ENCODE results near the gene MBD4. TPM values are rescaled to one million over a fixed set of nuclear protein-coding genes. Genes with fewer than 3 reads are reported as not detected.
"Not testable (repeated sequence)": the region's sequence is repeated elsewhere in the genome, so short reads cannot be mapped to it uniquely, and the experiment has no call there.

MBD4 gene
- total and polyA plus RNA-seq, 3 donors from 2014 or later: 26.0 to 30.3 (median 27.6) TPM

DNA sequence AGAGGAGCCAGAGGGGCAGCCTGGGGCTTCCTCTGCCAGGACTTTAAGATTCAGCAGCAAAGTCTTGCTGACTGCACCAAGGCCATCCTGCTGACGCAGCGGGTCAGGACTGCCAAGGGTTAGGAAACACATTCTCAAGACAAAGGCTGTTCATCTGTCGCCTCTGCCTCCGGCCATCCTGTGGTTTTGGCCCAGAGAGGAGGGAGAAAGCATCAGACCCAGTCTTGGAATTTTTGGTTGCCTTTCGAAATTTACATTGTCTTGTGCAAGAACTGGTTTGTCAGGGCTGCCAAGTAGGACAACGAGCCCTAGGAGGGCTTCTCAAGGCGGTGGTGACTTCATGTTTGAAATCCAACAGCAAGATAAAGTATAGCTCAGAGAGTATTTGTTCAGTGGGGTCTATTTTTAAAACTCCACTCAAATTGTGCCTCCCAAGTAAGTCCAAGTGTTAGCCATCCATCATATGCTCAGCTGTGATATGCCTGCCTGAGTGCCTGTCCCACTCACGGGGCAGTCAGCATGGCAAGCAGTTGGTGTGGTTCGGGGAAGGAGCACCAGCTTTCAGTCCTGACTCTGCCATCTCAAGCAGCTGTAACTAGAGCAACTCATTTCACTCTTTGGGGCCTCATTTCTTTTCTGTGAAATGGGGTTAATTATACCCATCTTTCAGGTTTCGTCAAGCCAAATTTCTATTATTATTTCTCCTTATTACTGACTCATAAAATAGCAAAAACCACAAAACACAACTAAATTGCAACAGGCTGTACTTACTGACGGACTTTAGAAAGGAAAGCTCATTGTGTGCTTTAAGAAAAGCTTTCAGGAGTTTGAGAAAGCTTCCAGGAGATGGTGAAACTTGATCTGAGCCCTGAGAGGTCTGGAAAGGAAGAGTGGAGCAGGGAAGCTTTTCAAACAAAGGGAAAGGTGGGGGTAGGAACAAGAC, 46.2 kb upstream of the MBD4 start:
- peaks cover 19% of the 10 kb centered on the region for H3K4me1 ChIP-seq
- H3K27ac ChIP-seq: peak overlapping the region in 1 of 2 donors; percentile 66
- no peaks in the 10 kb centered on the region for H3K27me3 ChIP-seq
- no peaks in the 10 kb centered on the region for H3K9me3 ChIP-seq
- H3K36me3 ChIP-seq (ENCODE audit: low read depth, missing control alignments): no peaks in the 10 kb centered on the region
- H3K4me3 ChIP-seq: no peak overlapping the region
- 62 to 63% methylated on average over 11 of the region's 11 CpGs for WGBS, 2 donors
- TF ChIP-seq POLR2A (IDR thresholded peaks at IDR 0.05): no peak
- TF ChIP-seq, protein P1, sequence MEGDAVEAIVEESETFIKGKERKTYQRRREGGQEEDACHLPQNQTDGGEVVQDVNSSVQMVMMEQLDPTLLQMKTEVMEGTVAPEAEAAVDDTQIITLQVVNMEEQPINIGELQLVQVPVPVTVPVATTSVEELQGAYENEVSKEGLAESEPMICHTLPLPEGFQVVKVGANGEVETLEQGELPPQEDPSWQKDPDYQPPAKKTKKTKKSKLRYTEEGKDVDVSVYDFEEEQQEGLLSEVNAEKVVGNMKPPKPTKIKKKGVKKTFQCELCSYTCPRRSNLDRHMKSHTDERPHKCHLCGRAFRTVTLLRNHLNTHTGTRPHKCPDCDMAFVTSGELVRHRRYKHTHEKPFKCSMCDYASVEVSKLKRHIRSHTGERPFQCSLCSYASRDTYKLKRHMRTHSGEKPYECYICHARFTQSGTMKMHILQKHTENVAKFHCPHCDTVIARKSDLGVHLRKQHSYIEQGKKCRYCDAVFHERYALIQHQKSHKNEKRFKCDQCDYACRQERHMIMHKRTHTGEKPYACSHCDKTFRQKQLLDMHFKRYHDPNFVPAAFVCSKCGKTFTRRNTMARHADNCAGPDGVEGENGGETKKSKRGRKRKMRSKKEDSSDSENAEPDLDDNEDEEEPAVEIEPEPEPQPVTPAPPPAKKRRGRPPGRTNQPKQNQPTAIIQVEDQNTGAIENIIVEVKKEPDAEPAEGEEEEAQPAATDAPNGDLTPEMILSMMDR (IDR thresholded peaks at IDR 0.05): no peak
- DNase-seq: peak; percentile 72
- intact Hi-C loops (cut with DNase I; ENCODE audit: low total_unique reads): loop anchor here (10.0 kb wide), 1 partner anchor 339 kb away; no protein-coding TSS in a partner anchor

DNA sequence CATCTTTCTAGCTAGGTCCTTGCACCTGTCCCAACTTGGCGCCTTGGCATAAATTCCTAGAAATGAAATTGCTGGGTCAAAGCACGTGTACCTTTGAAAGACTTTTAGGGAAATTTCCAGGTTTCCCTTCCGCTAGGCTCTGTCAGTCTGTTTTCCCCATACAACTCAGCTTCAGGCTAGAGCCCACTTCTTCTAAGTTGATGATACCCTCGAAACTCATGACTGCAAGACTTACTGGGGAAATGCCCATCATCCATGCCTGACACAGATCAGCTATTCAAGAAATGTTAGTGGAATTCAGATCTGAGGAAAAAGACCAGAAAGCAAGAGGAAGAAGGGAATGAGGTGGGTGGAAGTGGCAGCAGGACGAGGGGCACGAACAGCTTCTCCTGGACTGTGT, 45.4 kb upstream of the MBD4 start:
- not testable (repeated sequence) for H3K4me3 ChIP-seq; H3K36me3 ChIP-seq (ENCODE audit: low read depth, missing control alignments); DNase-seq; H3K9me3 ChIP-seq; H3K27me3 ChIP-seq
- Histone ChIP-seq H3K27ac (peak overlapping the region in 1 of 2 donors; percentile 43), H3K4me1 (peaks cover 17% of the 10 kb centered on the region)
- intact Hi-C loops (cut with DNase I; ENCODE audit: low total_unique reads): loop anchor here (10.0 kb wide), 1 partner anchor 340 kb away; no protein-coding TSS in a partner anchor
- 91 to 93% methylated on average over 6 of the region's 6 CpGs for WGBS, 2 donors

DNA sequence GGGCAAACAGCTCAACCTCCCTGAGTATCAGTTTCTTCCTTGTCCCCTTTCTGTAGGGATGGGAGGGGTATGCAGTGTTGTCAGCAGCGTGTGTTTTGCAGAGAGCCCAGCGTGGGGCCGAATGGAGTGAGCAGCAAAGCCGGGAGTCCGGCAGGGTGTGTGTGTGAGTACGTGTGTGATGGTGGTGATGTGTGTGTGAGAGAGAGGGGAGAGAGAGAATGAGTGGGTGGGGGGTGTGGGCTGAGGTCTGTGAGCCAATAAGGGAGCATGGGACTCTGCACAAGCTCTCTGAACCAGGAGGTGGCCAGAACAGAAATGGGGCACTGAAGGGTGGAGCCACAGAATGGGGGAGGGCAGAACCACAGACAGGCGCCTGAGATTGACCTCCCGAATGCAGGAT, 44.1 kb upstream of the MBD4 start:
- H3K36me3 ChIP-seq (ENCODE audit: low read depth, missing control alignments): no peaks in the 10 kb centered on the region
- intact Hi-C loops (cut with DNase I; ENCODE audit: low total_unique reads): loop anchor here (10.0 kb wide), 1 partner anchor 341 kb away; no protein-coding TSS in a partner anchor
- WGBS, 2 donors: 88 to 94% methylated on average over 8 of the region's 8 CpGs
- H3K4me3 ChIP-seq: no peak overlapping the region
- TF ChIP-seq POLR2A (IDR thresholded peaks at IDR 0.05): no peak
- TF ChIP-seq, protein P1 (IDR thresholded peaks at IDR 0.05): no peak
- H3K4me1 ChIP-seq: peaks cover 17% of the 10 kb centered on the region
- no peak overlapping the region for H3K27ac ChIP-seq
- H3K27me3 ChIP-seq: no peaks in the 10 kb centered on the region
- DNase-seq: no peak
- H3K9me3 ChIP-seq: no peaks in the 10 kb centered on the region

DNA sequence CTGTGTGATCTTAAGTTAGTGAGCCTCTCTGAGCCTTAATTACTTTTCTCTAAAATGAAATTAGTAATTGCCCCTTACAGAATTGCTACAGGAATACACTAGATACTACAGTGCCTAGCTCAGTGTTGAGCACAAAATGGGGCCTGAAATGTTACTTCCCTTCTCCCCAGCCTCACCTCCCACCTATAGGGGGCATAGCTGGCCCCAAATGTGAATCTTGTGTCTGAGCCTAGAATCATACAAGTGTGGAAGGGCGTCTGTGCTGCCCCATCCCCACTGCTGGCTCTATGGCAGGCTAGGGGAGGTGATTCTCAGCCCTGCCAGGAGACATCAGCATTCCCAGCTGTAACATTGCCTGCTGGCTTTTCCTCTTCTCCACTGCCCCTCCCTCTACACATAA, 43.0 kb upstream of the MBD4 start:
- no peak overlapping the region for H3K4me3 ChIP-seq
- H3K27me3 ChIP-seq: no peaks in the 10 kb centered on the region
- DNase-seq: no peak
- 70 to 89% methylated on average over 1 of the region's 1 CpG for WGBS, 2 donors
- no peaks in the 10 kb centered on the region for H3K9me3 ChIP-seq
- H3K4me1 ChIP-seq: peaks cover 17% of the 10 kb centered on the region
- TF ChIP-seq, protein P1 (IDR thresholded peaks at IDR 0.05): no peak
- no peak for TF ChIP-seq POLR2A (IDR thresholded peaks at IDR 0.05)
- H3K27ac ChIP-seq: no peak overlapping the region
- intact Hi-C loops (cut with DNase I; ENCODE audit: low total_unique reads): loop anchor here (10.0 kb wide), 1 partner anchor 342 kb away; no protein-coding TSS in a partner anchor
- no peaks in the 10 kb centered on the region for H3K36me3 ChIP-seq (ENCODE audit: low read depth, missing control alignments)

DNA sequence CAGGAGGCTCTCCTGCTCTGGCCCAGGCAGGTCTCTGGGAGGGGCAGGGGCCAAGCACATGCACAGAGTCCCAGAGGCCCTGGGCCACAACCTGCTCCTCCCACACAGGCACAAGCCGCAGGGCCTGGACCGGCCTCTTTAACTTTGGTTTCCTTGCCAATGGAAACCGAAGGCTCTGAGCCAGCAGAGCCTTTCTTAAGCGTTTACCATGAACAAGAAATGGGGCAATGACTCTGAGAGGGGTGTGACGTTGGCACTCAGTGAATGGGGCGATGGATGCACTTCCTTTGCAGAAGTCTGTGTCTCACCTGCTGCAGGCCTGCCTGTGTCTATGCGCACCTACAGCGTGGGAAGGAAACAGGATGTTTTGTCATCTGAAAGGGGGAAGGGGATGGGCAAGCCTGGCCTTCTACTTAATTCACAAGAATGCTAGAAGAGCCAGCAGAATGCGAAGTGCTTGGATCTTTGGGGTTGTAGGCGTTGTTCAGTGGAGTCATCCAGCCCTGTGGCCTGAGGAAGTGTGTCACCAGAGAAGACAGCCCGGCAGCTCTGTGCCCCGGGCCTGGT, 42.1 kb upstream of the MBD4 start:
- Histone ChIP-seq H3K36me3 (ENCODE audit: low read depth, missing control alignments) (no peaks in the 10 kb centered on the region), H3K4me1 (peaks cover 17% of the 10 kb centered on the region), H3K27ac (peak overlapping the region in 1 of 2 donors; percentile 30), H3K9me3 (no peaks in the 10 kb centered on the region), H3K4me3 (no peak overlapping the region), H3K27me3 (no peaks in the 10 kb centered on the region)
- DNase-seq: peak; percentile 69
- TF ChIP-seq, protein P1 (IDR thresholded peaks at IDR 0.05): no peak
- no peak for TF ChIP-seq POLR2A (IDR thresholded peaks at IDR 0.05)
- 56 to 62% methylated on average over 11 to 12 of the region's 12 CpGs for WGBS, 2 donors
- intact Hi-C loops (cut with DNase I; ENCODE audit: low total_unique reads): loop anchor here (10.0 kb wide), 1 partner anchor 343 kb away; no protein-coding TSS in a partner anchor

DNA sequence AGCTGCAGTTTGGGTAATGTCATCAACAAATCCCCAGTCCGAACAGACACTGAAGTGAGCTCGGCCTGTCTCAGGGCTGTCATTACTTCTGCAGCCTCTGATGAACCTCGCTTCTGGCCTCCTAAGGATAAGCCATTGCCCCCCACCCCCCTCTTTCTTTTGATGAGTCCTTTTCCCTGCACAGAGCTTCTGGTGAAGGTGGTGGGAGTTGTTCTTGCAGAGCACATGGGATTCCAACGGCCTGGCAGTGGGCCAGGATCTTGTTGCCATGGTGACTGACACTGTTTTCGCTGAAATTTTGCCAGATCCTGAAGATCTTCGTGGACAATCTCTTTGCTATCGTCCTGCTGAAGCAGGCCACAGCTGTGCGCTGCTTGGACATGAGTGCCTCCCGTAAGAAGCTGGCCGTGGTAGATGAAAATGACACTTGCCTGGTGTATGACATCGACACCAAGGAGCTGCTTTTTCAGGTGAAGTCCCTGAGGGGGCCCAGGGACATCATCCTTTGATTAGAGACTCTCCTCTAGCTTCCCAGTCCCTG, 41.5 kb upstream of the MBD4 start:
- H3K9me3 ChIP-seq; H3K36me3 ChIP-seq (ENCODE audit: low read depth, missing control alignments); H3K27me3 ChIP-seq; H3K4me3 ChIP-seq: not testable (repeated sequence)
- peak overlapping the region in 1 of 2 donors; percentile 30 for H3K27ac ChIP-seq
- H3K4me1 ChIP-seq: peaks cover 13% of the 10 kb centered on the region
- peak; percentile 66 for DNase-seq
- intact Hi-C loops (cut with DNase I; ENCODE audit: low total_unique reads): loop anchor here (10.0 kb wide), 1 partner anchor 344 kb away; no protein-coding TSS in a partner anchor
- 34 to 48% methylated on average over 4 to 5 of the region's 11 CpGs for WGBS, 2 donors

Data from testis (tissue), 3 donors.